Gastroesophageal sphincter (tissue), 4 donors: ENCODE data around the gene THSD1. TPM values are rescaled to one million over a fixed set of nuclear protein-coding genes. Genes with fewer than 3 reads are reported as not detected.

ENCODE experiments used
- ATAC-seq: fragments of 150-250 bp; one replicate; pipeline ENCODE4 v1.9.1; 2016; ENCODE audit warnings: mild to moderate bottlenecking, moderate library complexity
- H3K27ac ChIP-seq, 4 donors: fragments of 200-600 bp; sonication (generic) in 3 of 4; 1 replicate in 3 of 4; 2 replicates in 1 of 4; pipeline ENCODE4 v1.5.1; 2016 to 2019
- H3K27me3 ChIP-seq: fragments of 200-600 bp; sonication (generic); one replicate; pipeline ENCODE4 v1.5.1; 2019
- H3K36me3 ChIP-seq, 2 donors: fragments of 200-600 bp; sonication (generic); one replicate each; pipeline ENCODE4 v1.5.1; 2019; ENCODE audit warnings: control low read depth in 1 of 2
- H3K4me1 ChIP-seq, 3 donors: fragments of 200-600 bp; sonication (generic); 1 replicate in 2 of 3; 2 replicates in 1 of 3; pipeline ENCODE4 v1.5.1; 2016 to 2019; ENCODE audit warnings: control low read depth in 2 of 3
- H3K4me3 ChIP-seq, 2 donors: fragments of 200-600 bp; sonication (generic); one replicate each; pipeline ENCODE4 v1.5.1; 2019; ENCODE audit warnings: mild to moderate bottlenecking in 1 of 2, moderate library complexity in 1 of 2
- H3K9me3 ChIP-seq, 3 donors: fragments of 200-600 bp; sonication (generic); one replicate each; pipeline ENCODE4 v1.5.1; 2017 to 2019; ENCODE audit warnings: control low read depth in 2 of 3
- EP300 ChIP-seq: sonication (generic); formaldehyde crosslinking; IDR thresholded peaks from one replicate; pipeline ENCODE4 v1.6.1; 2017; ENCODE audit warnings: antibody characterized with exemption, mild to moderate bottlenecking
- POLR2A ChIP-seq, 2 donors: fragments of 450-650 bp; IDR thresholded peaks; one replicate each; pipeline ENCODE4 v1.6.1; 2017; ENCODE audit warnings: antibody characterized with exemption in 2 of 2, mild to moderate bottlenecking in 2 of 2, moderate library complexity in 1 of 2
- POLR2AphosphoS5 ChIP-seq: sonication (generic); formaldehyde crosslinking; IDR thresholded peaks from one replicate; pipeline ENCODE4 v1.6.1; 2017; ENCODE audit warnings: antibody characterized with exemption
- WGBS, 2 donors: methylation state at CpG; one replicate each; pipeline ENCODE4 v1.1.5; 2018; ENCODE audit warnings: low coverage in 1 of 2; 5-methylcytosine and 5-hydroxymethylcytosine counted together
- total RNA-seq, 4 donors: library from RNA; depleted of rRNA; stranded (reverse); fragments of >200 nt; gene quantifications; one replicate each; pipeline ENCODE4 v1.1.0, GENCODE V29; 2016
- TF ChIP-seq, protein P1 (sequence below), 4 experiments: fragments of 200-600 bp in 2 of 4; fragments of 450-650 bp in 2 of 4; sonication (generic) in 1 of 4; IDR thresholded peaks; one replicate each; pipeline ENCODE4 v1.5.1; 2017 to 2019; ENCODE audit warnings: antibody characterized with exemption in 4 of 4, mild to moderate bottlenecking in 2 of 4, moderate library complexity in 2 of 4

Gene THSD1, protein sequence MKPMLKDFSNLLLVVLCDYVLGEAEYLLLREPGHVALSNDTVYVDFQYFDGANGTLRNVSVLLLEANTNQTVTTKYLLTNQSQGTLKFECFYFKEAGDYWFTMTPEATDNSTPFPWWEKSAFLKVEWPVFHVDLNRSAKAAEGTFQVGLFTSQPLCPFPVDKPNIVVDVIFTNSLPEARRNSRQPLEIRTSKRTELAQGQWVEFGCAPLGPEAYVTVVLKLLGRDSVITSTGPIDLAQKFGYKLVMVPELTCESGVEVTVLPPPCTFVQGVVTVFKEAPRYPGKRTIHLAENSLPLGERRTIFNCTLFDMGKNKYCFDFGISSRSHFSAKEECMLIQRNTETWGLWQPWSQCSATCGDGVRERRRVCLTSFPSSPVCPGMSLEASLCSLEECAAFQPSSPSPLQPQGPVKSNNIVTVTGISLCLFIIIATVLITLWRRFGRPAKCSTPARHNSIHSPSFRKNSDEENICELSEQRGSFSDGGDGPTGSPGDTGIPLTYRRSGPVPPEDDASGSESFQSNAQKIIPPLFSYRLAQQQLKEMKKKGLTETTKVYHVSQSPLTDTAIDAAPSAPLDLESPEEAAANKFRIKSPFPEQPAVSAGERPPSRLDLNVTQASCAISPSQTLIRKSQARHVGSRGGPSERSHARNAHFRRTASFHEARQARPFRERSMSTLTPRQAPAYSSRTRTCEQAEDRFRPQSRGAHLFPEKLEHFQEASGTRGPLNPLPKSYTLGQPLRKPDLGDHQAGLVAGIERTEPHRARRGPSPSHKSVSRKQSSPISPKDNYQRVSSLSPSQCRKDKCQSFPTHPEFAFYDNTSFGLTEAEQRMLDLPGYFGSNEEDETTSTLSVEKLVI
- total RNA-seq: 1 to 10 TPM; 3.9 to 8.9 (median 6.2) TPM

DNA sequence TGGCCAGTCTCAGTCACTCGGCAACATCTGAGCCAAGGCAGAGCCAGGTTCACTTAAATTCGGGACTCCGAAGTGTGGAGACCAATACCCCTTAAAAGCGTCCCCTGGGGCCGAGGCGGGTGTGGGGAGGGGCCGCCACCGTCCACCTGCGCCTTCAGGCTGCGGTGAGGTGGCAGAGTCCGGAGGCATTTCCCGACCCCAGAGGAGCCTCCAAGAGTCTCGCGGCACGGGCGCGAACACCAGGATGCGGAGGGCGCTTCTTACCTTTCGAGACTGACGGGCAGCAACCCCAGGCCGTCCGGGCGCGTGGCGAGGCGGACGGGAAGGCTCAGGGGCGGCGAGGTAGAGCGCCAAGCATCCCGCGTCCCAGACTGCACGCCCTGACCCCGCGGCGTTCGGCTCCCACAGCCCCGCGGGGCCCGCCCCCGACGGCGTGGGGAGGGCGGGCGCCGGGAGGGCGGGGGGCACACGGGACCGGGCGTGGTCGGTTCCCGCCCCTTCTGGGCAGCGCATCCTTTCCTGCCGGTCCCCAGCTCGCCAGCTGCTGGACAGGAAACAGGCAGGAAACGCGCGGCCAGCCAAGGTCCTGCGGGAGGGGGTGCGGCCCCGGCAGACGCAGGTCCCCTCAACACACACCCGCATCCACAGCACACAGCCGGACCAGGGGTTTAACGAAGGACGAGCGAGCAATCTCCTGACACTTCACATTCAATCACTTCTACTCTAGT is at the start of gene THSD1:
THSD1 (minus strand) TSS at position 406 of the 728 bp plus-strand sequence. CDS start 3,572 bp downstream, outside the sequence.
- Histone ChIP-seq H3K27me3 (peaks cover 27% of the 10 kb centered on the region), H3K9me3 (no peaks in the 10 kb centered on the region), H3K4me3 (peak within 1 kb of the TSS; percentile 25 to 60), H3K27ac (peak within 1 kb of the TSS in 3 of 4 donors; percentile 38 to 77 (median 52)), H3K4me1 (peaks cover 0 to 20% (median 5%) of the 10 kb centered on the region in 3 donors), H3K36me3 (peaks cover 0 to 16% of the 10 kb centered on the region in 2 donors)
- 0% methylated on average over 1 to 2 of the region's 68 CpGs for WGBS, 2 donors
- peak; percentile 96 for ATAC-seq
- peak; percentile 47 for TF ChIP-seq POLR2AphosphoS5
- TF ChIP-seq EP300: no peak

DNA sequence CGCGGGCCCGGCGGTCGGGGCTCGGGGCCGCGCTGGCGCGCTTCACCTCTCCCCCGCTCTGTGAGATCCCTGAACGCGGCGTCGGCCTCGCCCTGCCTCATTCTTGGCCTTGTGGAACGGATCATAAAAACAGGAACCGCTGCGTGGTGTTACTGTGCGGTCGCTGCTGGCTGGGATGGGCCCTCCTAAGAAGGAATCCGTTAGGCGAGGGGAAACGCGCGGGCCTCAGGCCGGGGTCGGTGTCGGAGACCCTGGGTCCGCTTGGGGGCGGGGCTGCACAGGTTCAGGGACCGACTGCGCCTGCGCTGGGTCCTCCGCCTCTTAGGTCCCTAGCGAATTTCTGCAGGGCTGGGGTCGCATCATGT is 49.7 kb upstream of the THSD1 start:
- Histone ChIP-seq H3K4me3 (peak overlapping the region; percentile 50 to 89), H3K9me3 (no peaks in the 10 kb centered on the region), H3K4me1 (peaks cover 0 to 24% (median 0%) of the 10 kb centered on the region in 3 donors), H3K27me3 (no peaks in the 10 kb centered on the region), H3K27ac (peak overlapping the region; percentile 76 to 95 (median 90)), H3K36me3 (peaks cover 0 to 5% of the 10 kb centered on the region in 2 donors)
- TF ChIP-seq POLR2AphosphoS5 (no peak), EP300 (no peak), POLR2A (IDR thresholded peaks at IDR 0.05) (no peak)
- TF ChIP-seq, protein P1, sequence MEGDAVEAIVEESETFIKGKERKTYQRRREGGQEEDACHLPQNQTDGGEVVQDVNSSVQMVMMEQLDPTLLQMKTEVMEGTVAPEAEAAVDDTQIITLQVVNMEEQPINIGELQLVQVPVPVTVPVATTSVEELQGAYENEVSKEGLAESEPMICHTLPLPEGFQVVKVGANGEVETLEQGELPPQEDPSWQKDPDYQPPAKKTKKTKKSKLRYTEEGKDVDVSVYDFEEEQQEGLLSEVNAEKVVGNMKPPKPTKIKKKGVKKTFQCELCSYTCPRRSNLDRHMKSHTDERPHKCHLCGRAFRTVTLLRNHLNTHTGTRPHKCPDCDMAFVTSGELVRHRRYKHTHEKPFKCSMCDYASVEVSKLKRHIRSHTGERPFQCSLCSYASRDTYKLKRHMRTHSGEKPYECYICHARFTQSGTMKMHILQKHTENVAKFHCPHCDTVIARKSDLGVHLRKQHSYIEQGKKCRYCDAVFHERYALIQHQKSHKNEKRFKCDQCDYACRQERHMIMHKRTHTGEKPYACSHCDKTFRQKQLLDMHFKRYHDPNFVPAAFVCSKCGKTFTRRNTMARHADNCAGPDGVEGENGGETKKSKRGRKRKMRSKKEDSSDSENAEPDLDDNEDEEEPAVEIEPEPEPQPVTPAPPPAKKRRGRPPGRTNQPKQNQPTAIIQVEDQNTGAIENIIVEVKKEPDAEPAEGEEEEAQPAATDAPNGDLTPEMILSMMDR (IDR thresholded peaks at IDR 0.05): no peak
- WGBS, 2 donors: 0% methylated on average over 4 of the region's 37 CpGs; no CpG with 5 or more reads in 1 of the 2 donors
- ATAC-seq: peak; percentile 70

DNA sequence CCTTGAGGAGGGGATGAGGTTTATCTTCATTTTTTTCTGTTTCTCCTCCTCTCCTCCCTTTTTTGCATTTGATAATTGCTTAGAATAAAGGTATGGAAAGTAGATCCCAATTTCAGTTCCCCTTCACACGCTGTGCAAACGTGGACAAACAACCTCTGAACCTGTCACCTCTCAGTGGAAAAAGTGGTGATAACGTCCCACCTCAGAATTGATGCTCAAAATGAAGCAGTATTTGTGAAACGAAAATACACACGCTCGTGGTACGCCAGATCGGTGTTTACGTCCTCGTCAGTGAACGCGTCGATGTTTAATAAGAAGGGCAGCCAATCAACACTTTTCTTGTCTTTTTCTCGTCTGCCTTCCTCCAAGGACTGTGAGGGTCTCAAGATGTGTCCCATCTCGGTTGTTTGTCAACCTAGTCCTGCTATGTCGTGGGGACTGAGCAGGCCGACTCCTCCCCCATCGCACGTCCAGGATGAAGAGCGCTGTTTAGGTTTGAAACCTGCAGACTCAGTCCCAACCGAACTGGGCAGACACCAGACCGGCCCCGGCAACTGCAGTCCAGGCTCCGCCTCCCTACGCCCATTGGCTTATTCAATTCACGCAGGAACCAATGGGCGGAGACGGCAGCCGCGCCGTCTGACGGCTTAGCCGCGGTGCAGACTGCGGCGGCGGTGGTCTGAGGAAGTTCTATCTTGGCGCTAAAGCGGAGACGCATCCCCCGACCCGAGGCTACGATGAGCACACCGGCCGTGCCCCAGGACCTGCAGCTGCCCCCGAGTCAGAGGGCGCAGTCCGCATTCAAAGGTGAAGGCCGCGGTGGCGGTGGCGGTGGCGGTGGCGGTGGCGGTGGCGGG is 49.1 kb upstream of the THSD1 start, which contains the start of gene CKAP2:
CKAP2 (plus strand) TSS at position 659 of the 857 bp plus-strand sequence; CDS start at position 738, 79 bp downstream.
- Histone ChIP-seq H3K27me3 (no peaks in the 10 kb centered on the region), H3K27ac (peak within 1 kb of the TSS; percentile 76 to 95 (median 90)), H3K4me1 (peaks cover 0 to 26% (median 0%) of the 10 kb centered on the region in 3 donors), H3K9me3 (no peaks in the 10 kb centered on the region), H3K4me3 (peak within 1 kb of the TSS; percentile 50 to 89), H3K36me3 (peaks cover 0 to 5% of the 10 kb centered on the region in 2 donors)
- no peak for TF ChIP-seq EP300
- TF ChIP-seq, protein P1 (IDR thresholded peaks at IDR 0.05): no peak
- TF ChIP-seq POLR2A (IDR thresholded peaks at IDR 0.05): peak; percentile 34 to 58
- TF ChIP-seq POLR2AphosphoS5: peak; percentile 44
- WGBS, 2 donors: 0% methylated on average over 3 to 19 of the region's 56 CpGs
- peak; percentile 93 for ATAC-seq

DNA sequence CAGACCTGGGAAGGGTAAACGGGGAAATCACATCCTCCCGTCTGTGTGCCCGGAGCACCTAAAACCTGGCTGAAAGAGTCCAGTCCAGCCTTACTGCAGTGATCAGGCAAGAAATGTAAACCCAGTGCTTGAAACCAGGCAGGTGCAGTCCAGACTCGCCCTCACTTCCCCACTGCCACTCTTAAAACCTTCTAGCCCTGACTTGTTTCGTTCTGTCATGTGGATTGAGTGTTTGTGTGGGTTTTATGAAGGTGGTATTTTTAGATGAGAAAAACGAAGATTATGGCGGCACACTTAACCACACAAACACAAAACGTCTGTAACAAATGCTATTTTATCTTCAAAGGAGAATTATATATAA is 48.5 kb upstream of the THSD1 start:
- Histone ChIP-seq H3K4me1 (peaks cover 0 to 29% (median 0%) of the 10 kb centered on the region in 3 donors), H3K27ac (peak overlapping the region in 3 of 4 donors; percentile 88 to 95 (median 93)), H3K27me3 (no peaks in the 10 kb centered on the region), H3K9me3 (no peaks in the 10 kb centered on the region), H3K4me3 (peak overlapping the region; percentile 50 to 89), H3K36me3 (peaks cover 0 to 5% of the 10 kb centered on the region in 2 donors)
- 16 to 30% methylated on average over 4 to 7 of the region's 8 CpGs for WGBS, 2 donors
- no peak for ATAC-seq
- TF ChIP-seq EP300 (no peak), POLR2AphosphoS5 (no peak), POLR2A (IDR thresholded peaks at IDR 0.05) (no peak)
- TF ChIP-seq, protein P1 (IDR thresholded peaks at IDR 0.05): no peak
